ENCODE data around the gene NAPA. TPM values are rescaled to one million over a fixed set of nuclear protein-coding genes. Genes with fewer than 3 reads are reported as not detected.
A peak's percentile ranks its signal among the peaks of the same experiment; 100 is the strongest.

The NAPA gene
- total RNA-seq, 1 donor from 2014 or later: 132 TPM

DNA sequence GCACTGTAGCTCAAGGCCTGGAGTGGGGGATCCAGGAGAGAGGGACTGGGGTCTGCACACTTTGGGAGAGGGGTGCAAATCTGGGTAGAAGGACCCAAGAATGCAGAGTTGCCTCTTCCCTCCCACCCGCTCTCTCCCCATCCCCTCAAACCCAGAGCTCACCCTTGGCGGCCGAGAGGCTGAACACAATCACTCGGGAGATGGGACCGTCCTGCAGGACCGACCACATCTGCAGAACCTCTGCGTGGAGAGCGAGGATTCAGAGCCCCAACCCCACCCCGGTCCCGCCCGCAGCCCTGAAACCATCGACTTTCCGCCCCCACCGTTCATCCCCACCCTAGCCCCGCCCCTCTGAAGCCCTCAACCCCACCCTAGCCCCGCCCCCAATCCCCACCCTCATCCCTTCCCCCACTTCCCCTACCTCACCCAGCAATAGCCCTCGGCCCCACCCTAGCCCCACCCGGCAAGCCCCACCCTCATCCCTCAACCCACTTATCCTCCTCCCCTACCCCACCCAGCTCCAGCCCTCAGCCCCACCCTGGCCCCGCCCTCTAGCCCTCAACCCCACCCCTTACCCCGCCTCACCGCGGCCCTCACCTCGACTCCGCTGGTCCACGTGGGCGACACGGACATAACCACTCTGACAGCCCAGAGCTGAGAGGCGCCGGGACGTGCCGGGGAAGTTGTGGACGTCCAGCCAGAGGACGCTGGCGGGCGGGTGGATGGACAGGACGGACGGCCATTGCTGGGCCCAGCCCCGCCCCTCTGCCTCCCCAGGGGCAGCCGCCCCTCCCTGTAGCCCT, 35.0 kb downstream of the NAPA start:
- H3K27ac Mint-ChIP-seq (ENCODE audit: unreplicated experiment): no peak overlapping the region
- DNase-seq (ENCODE audit: low read depth): no peak
- H3K4me3 Mint-ChIP-seq (ENCODE audit: unreplicated experiment): no peak overlapping the region
- Histone ChIP-seq H3K4me1 (ENCODE audit: insufficient read depth, low read length) (no peaks in the 10 kb centered on the region), H2AFZ (ENCODE audit: low read depth, low read length) (no peak overlapping the region), H3K27me3 (ENCODE audit: insufficient read depth, low read length) (no peaks in the 10 kb centered on the region), H3K9me3 (ENCODE audit: insufficient read depth, low read depth, low read length) (no peaks in the 10 kb centered on the region), H3K79me2 (ENCODE audit: insufficient read depth, low read length) (no peaks in the 10 kb centered on the region), H4K20me1 (ENCODE audit: insufficient read depth, low read length) (no peaks in the 10 kb centered on the region), H3K4me3 (ENCODE audit: insufficient read depth, low read depth, low read length) (no peak overlapping the region), H3K4me2 (ENCODE audit: low read length) (peak overlapping the region; percentile 48), H3K27ac (ENCODE audit: low read depth, low read length) (no peak overlapping the region), H3K36me3 (ENCODE audit: insufficient read depth, low read length) (no peaks in the 10 kb centered on the region), H3K9ac (ENCODE audit: low read length) (no peak overlapping the region)
- H3K4me1 Mint-ChIP-seq (ENCODE audit: low read depth, unreplicated experiment): no peaks in the 10 kb centered on the region
- H3K9me3 Mint-ChIP-seq (ENCODE audit: unreplicated experiment): peaks cover 5% of the 10 kb centered on the region
- TF ChIP-seq, protein P1, sequence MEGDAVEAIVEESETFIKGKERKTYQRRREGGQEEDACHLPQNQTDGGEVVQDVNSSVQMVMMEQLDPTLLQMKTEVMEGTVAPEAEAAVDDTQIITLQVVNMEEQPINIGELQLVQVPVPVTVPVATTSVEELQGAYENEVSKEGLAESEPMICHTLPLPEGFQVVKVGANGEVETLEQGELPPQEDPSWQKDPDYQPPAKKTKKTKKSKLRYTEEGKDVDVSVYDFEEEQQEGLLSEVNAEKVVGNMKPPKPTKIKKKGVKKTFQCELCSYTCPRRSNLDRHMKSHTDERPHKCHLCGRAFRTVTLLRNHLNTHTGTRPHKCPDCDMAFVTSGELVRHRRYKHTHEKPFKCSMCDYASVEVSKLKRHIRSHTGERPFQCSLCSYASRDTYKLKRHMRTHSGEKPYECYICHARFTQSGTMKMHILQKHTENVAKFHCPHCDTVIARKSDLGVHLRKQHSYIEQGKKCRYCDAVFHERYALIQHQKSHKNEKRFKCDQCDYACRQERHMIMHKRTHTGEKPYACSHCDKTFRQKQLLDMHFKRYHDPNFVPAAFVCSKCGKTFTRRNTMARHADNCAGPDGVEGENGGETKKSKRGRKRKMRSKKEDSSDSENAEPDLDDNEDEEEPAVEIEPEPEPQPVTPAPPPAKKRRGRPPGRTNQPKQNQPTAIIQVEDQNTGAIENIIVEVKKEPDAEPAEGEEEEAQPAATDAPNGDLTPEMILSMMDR (IDR thresholded peaks at IDR 0.05; ENCODE audit: insufficient read depth, low read depth, low read length): no peak
- no peak for TF ChIP-seq EZH2 (IDR thresholded peaks at IDR 0.05; ENCODE audit: insufficient read depth, low read length)
- peaks cover 17% of the 10 kb centered on the region for H3K27me3 Mint-ChIP-seq (ENCODE audit: low read depth, unreplicated experiment)
- peaks cover 10% of the 10 kb centered on the region for H3K36me3 Mint-ChIP-seq (ENCODE audit: low read depth, unreplicated experiment)
- FAIRE-seq: no peak

DNA sequence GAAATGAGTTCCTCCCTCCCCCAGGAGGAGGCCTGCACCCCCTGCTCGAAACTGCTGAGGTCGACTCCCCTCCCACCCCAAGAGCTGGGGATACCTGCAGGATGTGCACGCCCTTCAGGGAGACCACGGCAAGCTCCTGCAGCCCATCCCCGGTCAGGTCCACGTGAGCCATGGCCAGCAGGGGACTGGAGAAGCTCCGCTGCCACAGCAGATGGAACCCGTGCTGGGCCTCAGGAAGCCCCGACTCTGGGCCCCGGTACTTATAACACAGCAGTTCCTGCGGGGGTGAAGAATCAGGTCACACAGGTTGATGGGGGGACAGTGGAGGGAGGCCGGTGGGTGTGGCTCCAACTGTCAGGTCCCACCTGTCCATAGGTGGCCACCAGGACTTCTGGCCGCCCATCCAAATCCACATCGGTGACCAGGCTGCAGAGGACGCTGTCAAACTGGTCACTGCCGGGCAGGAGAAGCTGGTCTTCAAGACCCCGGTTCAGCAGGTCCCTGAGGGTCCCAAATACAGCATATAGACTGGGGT, 38.4 kb downstream of the NAPA start:
- H3K27me3 ChIP-seq (ENCODE audit: insufficient read depth, low read length): peaks cover 3% of the 10 kb centered on the region
- no peak overlapping the region for H2AFZ ChIP-seq (ENCODE audit: low read depth, low read length)
- no peaks in the 10 kb centered on the region for H3K9me3 ChIP-seq (ENCODE audit: insufficient read depth, low read depth, low read length)
- no peak overlapping the region for H3K4me2 ChIP-seq (ENCODE audit: low read length)
- H3K36me3 ChIP-seq (ENCODE audit: insufficient read depth, low read length): no peaks in the 10 kb centered on the region
- no peak overlapping the region for H3K27ac Mint-ChIP-seq (ENCODE audit: unreplicated experiment)
- no peak for TF ChIP-seq EZH2 (IDR thresholded peaks at IDR 0.05; ENCODE audit: insufficient read depth, low read length)
- H3K9me3 Mint-ChIP-seq (ENCODE audit: unreplicated experiment): peaks cover 5% of the 10 kb centered on the region
- no peak overlapping the region for H3K4me3 Mint-ChIP-seq (ENCODE audit: unreplicated experiment)
- DNase-seq (ENCODE audit: low read depth) (no peak), FAIRE-seq (no peak)
- H3K9ac ChIP-seq (ENCODE audit: low read length): no peak overlapping the region
- no peak overlapping the region for H3K4me3 ChIP-seq (ENCODE audit: insufficient read depth, low read depth, low read length)
- peaks cover 10% of the 10 kb centered on the region for H3K36me3 Mint-ChIP-seq (ENCODE audit: low read depth, unreplicated experiment)
- H3K27ac ChIP-seq (ENCODE audit: low read depth, low read length): no peak overlapping the region
- peaks cover 25% of the 10 kb centered on the region for H3K27me3 Mint-ChIP-seq (ENCODE audit: low read depth, unreplicated experiment)
- no peaks in the 10 kb centered on the region for H3K79me2 ChIP-seq (ENCODE audit: insufficient read depth, low read length)
- H4K20me1 ChIP-seq (ENCODE audit: insufficient read depth, low read length): no peaks in the 10 kb centered on the region
- H3K4me1 ChIP-seq (ENCODE audit: insufficient read depth, low read length): no peaks in the 10 kb centered on the region
- peaks cover 2% of the 10 kb centered on the region for H3K4me1 Mint-ChIP-seq (ENCODE audit: low read depth, unreplicated experiment)

DNA sequence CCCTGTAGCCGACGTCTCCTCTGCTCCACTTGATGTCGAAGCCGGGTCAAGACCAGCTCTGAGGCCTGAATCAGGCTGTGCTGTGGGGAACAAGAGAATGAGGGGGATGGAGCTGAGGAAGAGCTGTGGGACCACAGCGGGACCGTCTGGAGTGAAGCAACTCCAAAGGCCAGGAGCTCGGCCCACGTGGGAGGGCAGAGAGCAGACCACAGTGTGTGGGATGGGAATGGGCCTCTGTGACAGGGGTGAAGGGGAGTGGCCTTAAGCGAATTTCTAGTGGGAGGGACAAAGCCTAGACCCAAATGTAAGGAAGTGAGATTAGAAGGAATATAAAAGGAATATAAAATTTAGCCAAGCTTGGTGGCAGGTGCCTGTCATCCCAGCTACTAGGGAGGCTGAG, 39.4 kb downstream of the NAPA start:
- Histone ChIP-seq H3K36me3 (ENCODE audit: insufficient read depth, low read length) (no peaks in the 10 kb centered on the region), H3K9ac (ENCODE audit: low read length) (no peak overlapping the region), H2AFZ (ENCODE audit: low read depth, low read length) (no peak overlapping the region), H3K9me3 (ENCODE audit: insufficient read depth, low read depth, low read length) (no peaks in the 10 kb centered on the region), H3K4me2 (ENCODE audit: low read length) (no peak overlapping the region), H3K79me2 (ENCODE audit: insufficient read depth, low read length) (no peaks in the 10 kb centered on the region), H3K4me3 (ENCODE audit: insufficient read depth, low read depth, low read length) (no peak overlapping the region), H3K4me1 (ENCODE audit: insufficient read depth, low read length) (no peaks in the 10 kb centered on the region), H3K27me3 (ENCODE audit: insufficient read depth, low read length) (peaks cover 11% of the 10 kb centered on the region), H3K27ac (ENCODE audit: low read depth, low read length) (no peak overlapping the region), H4K20me1 (ENCODE audit: insufficient read depth, low read length) (no peaks in the 10 kb centered on the region)
- TF ChIP-seq, protein P1 (IDR thresholded peaks at IDR 0.05; ENCODE audit: insufficient read depth, low read depth, low read length): no peak
- TF ChIP-seq EZH2 (IDR thresholded peaks at IDR 0.05; ENCODE audit: insufficient read depth, low read length): no peak
- Mint-ChIP-seq H3K27ac (ENCODE audit: unreplicated experiment) (no peak overlapping the region), H3K27me3 (ENCODE audit: low read depth, unreplicated experiment) (peaks cover 22% of the 10 kb centered on the region), H3K36me3 (ENCODE audit: low read depth, unreplicated experiment) (peaks cover 6% of the 10 kb centered on the region), H3K4me3 (ENCODE audit: unreplicated experiment) (no peak overlapping the region), H3K9me3 (ENCODE audit: unreplicated experiment) (peaks cover 2% of the 10 kb centered on the region), H3K4me1 (ENCODE audit: low read depth, unreplicated experiment) (peaks cover 8% of the 10 kb centered on the region)
- no peak for FAIRE-seq
- no peak for DNase-seq (ENCODE audit: low read depth)
